GM12878 (cell line): ENCODE data around the gene ATP13A1. TPM values are rescaled to one million over a fixed set of nuclear protein-coding genes. Genes with fewer than 3 reads are reported as not detected.

Experiments
- ATAC-seq: fragments of 200-7000 bp; cut with Tn5 transposase; 3 replicates; pipeline ENCODE4 v1.9.1; 2020; ENCODE audit warnings: mild to moderate bottlenecking, moderate library complexity
- BruUV-seq: library from RNA; stranded (reverse); fragments of 400-500 nt; replicated peaks from 2 replicates; lab custom pipeline; 2021; lab: Mats Ljungman, UMichigan
- CTCF ChIA-PET: fragments of 300-600 bp; sonication (Branson Sonifier 250); formaldehyde crosslinking; extraction: SDS; loops from one replicate; lab custom pipeline; 2021; ENCODE audit warnings: inconsistent platforms; lab: Yijun Ruan, JAX
- POLR2A ChIA-PET: fragments of 350-600 bp; formaldehyde crosslinking; extraction: SDS; loops from one replicate; lab custom pipeline; 2021; ENCODE audit warnings: inconsistent platforms; lab: Charles Lee
- RAD21 ChIA-PET: fragments of 300-600 bp; sonication (Branson Sonifier 250); formaldehyde crosslinking; loops from one replicate; lab custom pipeline; 2023; ENCODE audit warnings: antibody characterized with exemption; ENCODE audit not compliant: unreplicated experiment; lab: Charles Lee
- SMC1A ChIA-PET: fragments of 300-600 bp; sonication (Branson Sonifier 250); formaldehyde crosslinking; loops from one replicate; lab custom pipeline; 2023; ENCODE audit not compliant: unreplicated experiment, uncharacterized antibody; lab: Charles Lee
- DNase-seq: peaks from one replicate; pipeline ENCODE4 v3.0.0-alpha.2; 2011; ENCODE audit warnings: low read depth, low spot score
- FAIRE-seq: peaks from 3 replicates; lab custom pipeline; 2011; peaks lifted over from hg19 to GRCh38; lab: Jason Lieb, UNC
- H2AFZ ChIP-seq: 2 replicates; pipeline ENCODE4 v1.6.0; 2011; ENCODE audit warnings: low read depth, low read length, control low read depth; ENCODE audit not compliant: control insufficient read depth
- H3K27ac ChIP-seq: 2 replicates; pipeline ENCODE4 v1.5.1; 2011; ENCODE audit warnings: control low read depth; ENCODE audit not compliant: control insufficient read depth, insufficient read depth
- H3K27me3 ChIP-seq, 2 experiments: replicated peaks in 1 of 2; 2 replicates each; pipeline versions ENCODE4 v1.6.0 to v1.6.1; 2011; ENCODE audit warnings: low read length in 1 of 2; ENCODE audit not compliant: control insufficient read depth in 2 of 2, insufficient read depth in 2 of 2
- H3K36me3 ChIP-seq, 2 experiments: 2 replicates each; pipeline ENCODE4 v1.5.1; 2011; ENCODE audit warnings: low read length in 1 of 2; ENCODE audit not compliant: control insufficient read depth in 2 of 2, insufficient read depth in 2 of 2
- H3K4me1 ChIP-seq: 2 replicates; pipeline ENCODE4 v1.6.1; 2011; ENCODE audit warnings: mild to moderate bottlenecking, low read length, moderate library complexity, mixed read lengths; ENCODE audit not compliant: control insufficient read depth, insufficient read depth
- H3K4me2 ChIP-seq: 2 replicates; pipeline ENCODE4 v1.6.0; 2011; ENCODE audit warnings: control low read depth; ENCODE audit not compliant: control insufficient read depth, insufficient read depth
- H3K4me3 ChIP-seq: fragments of 200-600 bp; sonication (generic); 2 replicates; pipeline ENCODE4 v1.5.1; 2016
- H3K79me2 ChIP-seq: 2 replicates; pipeline ENCODE4 v1.6.0; 2011; ENCODE audit warnings: low read length; ENCODE audit not compliant: control insufficient read depth, insufficient read depth
- H3K9ac ChIP-seq: 2 replicates; pipeline ENCODE4 v1.8.0; 2011; ENCODE audit warnings: low read length, control low read depth, mixed read lengths; ENCODE audit not compliant: control insufficient read depth, insufficient read depth
- H3K9me3 ChIP-seq: replicated peaks from 3 replicates; pipeline ENCODE4 v1.5.1; 2011; ENCODE audit warnings: mild to moderate bottlenecking, low read length; ENCODE audit not compliant: control insufficient read depth, insufficient read depth
- H4K20me1 ChIP-seq: 2 replicates; pipeline ENCODE4 v1.6.0; 2011; ENCODE audit not compliant: control insufficient read depth, insufficient read depth
- ETV6 ChIP-seq, 2 experiments: fragments of 450-650 bp in 1 of 2; IDR thresholded peaks in 1 of 2; conservative IDR thresholded peaks in 1 of 2; 2 replicates each; pipeline ENCODE4 v1.6.1; 2014; ENCODE audit warnings: antibody characterized with exemption in 1 of 2, borderline replicate concordance in 1 of 2, low read depth in 1 of 2, mild to moderate bottlenecking in 1 of 2, moderate library complexity in 1 of 2
- NFIC ChIP-seq: IDR thresholded peaks from 2 replicates; pipeline ENCODE4 v1.6.1; 2012; ENCODE audit warnings: low read depth, mild to moderate bottlenecking, inconsistent platforms, low read length, moderate library complexity
- WGBS: methylation state at CpG from one replicate; pipeline ENCODE4 v1.1.6; 2016; ENCODE audit warnings: low lambda C conversion rate; ENCODE audit not compliant: insufficient replicate concordance, insufficient coverage; ENCODE audit errors: missing lambda C conversion rate; 5-methylcytosine and 5-hydroxymethylcytosine counted together
- in situ Hi-C: fragments of 300-500 bp; cut with MboI; formaldehyde crosslinking; loops from 9 replicates; pipeline ENCODE4 v1.14.3; 2018; ENCODE audit warnings: mixed read lengths
- intact Hi-C: fragments of 100-400 bp; cut with micrococcal nuclease; formaldehyde crosslinking; loops from one replicate; pipeline ENCODE4 v1.14.2; 2022; ENCODE audit not compliant: unreplicated experiment
- polyA plus RNA-seq, 11 experiments: library from polyadenylated mRNA; depleted of rRNA in 4 of 11; unstranded in 6 of 11; stranded (reverse) in 5 of 11; fragments of >200 nt; fragmentation: Nextera tagmentation in 4 of 11; fragmentation: Illumina TruSeq in 1 of 11; extraction: Ambion mirVana in 4 of 11; extraction: Trizol in 1 of 11; gene quantifications; 1 replicate in 1 of 11; 2 replicates in 10 of 11; pipeline versions ENCODE4 v1.2.1 to v1.2.3, GENCODE V29; 2011 to 2016; ENCODE audit warnings: inconsistent platforms in 2 of 11, missing spikeins in 2 of 11, low read depth in 1 of 11
- total RNA-seq, 4 experiments: library from RNA; depleted of rRNA in 3 of 4; stranded (reverse); fragments of >200 nt in 3 of 4; fragmentation: Illumina TruSeq in 1 of 4; extraction: Trizol in 1 of 4; gene quantifications; 2 replicates each; pipeline versions ENCODE4 v1.2.1 to v1.2.3, GENCODE V29; 2013 to 2021
- TF ChIP-seq, protein P1 (sequence below): IDR thresholded peaks from 2 replicates; pipeline ENCODE4 v1.6.1; 2012; ENCODE audit warnings: low read length, inconsistent platforms
- TF ChIP-seq, protein P2 (sequence below), 3 experiments: IDR thresholded peaks in 2 of 3; conservative IDR thresholded peaks in 1 of 3; 2 replicates each; pipeline ENCODE4 v1.5.1; 2011; ENCODE audit warnings: low read depth in 3 of 3, low read length in 3 of 3, mild to moderate bottlenecking in 3 of 3, control low read depth in 2 of 3, moderate library complexity in 2 of 3, inconsistent platforms in 1 of 3, mixed read lengths in 1 of 3; ENCODE audit not compliant: control insufficient read depth in 2 of 3, insufficient read depth in 1 of 3; ENCODE audit errors: extremely low read depth in 1 of 3

ATP13A1 gene
- total and polyA plus RNA-seq, 10 of the 15 experiments (the other 5 are each of a cell fraction or from before 2014, with no cell fraction given): 0.37 to 91.0 (median 29.8) TPM

DNA sequence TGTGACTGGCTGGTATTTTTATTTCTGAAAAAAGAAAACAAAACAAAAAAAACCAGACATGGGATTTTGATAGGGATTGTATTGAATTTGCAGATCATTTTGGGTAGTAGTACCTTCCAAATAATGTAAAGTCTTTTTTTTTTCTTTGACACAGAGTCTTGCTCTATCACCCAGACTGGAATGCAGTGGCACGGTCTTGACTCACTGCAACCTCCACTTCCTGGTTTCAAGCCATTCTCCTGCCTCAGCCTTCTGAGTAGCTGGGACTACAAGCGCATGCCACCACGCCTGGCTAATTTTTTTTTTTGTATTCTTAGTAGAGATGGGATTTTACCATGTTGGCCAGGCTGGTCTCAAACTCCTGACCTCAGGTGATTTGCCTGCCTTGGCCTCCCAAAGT lies 9.3 kb upstream of the ATP13A1 start (continued):
- TF ChIP-seq, protein P1, sequence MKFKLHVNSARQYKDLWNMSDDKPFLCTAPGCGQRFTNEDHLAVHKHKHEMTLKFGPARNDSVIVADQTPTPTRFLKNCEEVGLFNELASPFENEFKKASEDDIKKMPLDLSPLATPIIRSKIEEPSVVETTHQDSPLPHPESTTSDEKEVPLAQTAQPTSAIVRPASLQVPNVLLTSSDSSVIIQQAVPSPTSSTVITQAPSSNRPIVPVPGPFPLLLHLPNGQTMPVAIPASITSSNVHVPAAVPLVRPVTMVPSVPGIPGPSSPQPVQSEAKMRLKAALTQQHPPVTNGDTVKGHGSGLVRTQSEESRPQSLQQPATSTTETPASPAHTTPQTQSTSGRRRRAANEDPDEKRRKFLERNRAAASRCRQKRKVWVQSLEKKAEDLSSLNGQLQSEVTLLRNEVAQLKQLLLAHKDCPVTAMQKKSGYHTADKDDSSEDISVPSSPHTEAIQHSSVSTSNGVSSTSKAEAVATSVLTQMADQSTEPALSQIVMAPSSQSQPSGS: no peak

DNA sequence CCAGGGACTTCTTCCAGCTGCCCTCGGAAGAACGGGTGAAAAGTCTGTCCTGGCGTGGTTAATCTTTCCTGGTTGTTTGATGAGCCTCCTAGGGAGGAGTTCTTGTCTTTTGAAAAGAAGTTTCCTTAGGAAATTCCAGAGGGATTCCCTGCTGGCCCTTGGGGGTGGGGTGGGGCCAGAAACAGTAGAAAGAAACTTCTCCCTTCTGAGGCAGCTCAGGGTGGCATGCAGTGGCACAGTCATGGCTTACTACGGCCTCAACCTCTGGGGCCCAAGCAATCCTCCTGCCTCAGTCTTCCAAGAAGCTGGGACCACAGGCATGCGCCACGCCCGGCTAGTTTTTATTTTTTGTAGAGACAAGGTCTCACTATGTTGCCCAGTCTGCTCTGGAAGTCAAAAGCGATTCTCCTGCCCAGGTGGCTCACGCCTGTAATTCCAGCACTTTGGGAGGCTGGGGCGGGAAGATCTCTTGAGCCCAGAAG lies 6.6 kb upstream of the ATP13A1 start:
- no peak for DNase-seq
- Histone ChIP-seq H3K36me3 (peaks cover 0 to 23% of the 10 kb centered on the region in 2 experiments; a peak in 2 of 4 replicates), H3K9me3 (peaks cover 16% of the 10 kb centered on the region; the same call in 2 of the 3 replicates), H2AFZ (no peak overlapping the region), H3K4me3 (peak overlapping the region; percentile 91), H3K4me2 (peak overlapping the region; percentile 53), H3K27ac (peak overlapping the region; percentile 98), H3K9ac (peak overlapping the region; percentile 99), H4K20me1 (no peaks in the 10 kb centered on the region), H3K27me3 (no peaks in the 10 kb centered on the region), H3K4me1 (peaks cover 8% of the 10 kb centered on the region), H3K79me2 (peaks cover 30% of the 10 kb centered on the region)
- CTCF ChIA-PET: no interaction called here
- in situ Hi-C loops (no loop called here), intact Hi-C loops (no loop called here)
- SMC1A ChIA-PET: interaction anchor here (0.8 to 1.8 kb wide), 3 partner anchors 106 to 151 kb away, joined by 3 to 9 read pairs (median 3); partner anchors contain the start of gene ZNF506
- 87% methylated on average over 10 of the region's 10 CpGs for WGBS
- RAD21 ChIA-PET: interaction anchor here (0.9 kb wide), 1 partner anchor 286 kb away, joined by 3 read pairs; no protein-coding TSS in a partner anchor
- POLR2A ChIA-PET: interaction anchor here (1.2 kb wide), 1 partner anchor 106 kb away, joined by 3 read pairs; no protein-coding TSS in a partner anchor
- TF ChIP-seq, protein P2, sequence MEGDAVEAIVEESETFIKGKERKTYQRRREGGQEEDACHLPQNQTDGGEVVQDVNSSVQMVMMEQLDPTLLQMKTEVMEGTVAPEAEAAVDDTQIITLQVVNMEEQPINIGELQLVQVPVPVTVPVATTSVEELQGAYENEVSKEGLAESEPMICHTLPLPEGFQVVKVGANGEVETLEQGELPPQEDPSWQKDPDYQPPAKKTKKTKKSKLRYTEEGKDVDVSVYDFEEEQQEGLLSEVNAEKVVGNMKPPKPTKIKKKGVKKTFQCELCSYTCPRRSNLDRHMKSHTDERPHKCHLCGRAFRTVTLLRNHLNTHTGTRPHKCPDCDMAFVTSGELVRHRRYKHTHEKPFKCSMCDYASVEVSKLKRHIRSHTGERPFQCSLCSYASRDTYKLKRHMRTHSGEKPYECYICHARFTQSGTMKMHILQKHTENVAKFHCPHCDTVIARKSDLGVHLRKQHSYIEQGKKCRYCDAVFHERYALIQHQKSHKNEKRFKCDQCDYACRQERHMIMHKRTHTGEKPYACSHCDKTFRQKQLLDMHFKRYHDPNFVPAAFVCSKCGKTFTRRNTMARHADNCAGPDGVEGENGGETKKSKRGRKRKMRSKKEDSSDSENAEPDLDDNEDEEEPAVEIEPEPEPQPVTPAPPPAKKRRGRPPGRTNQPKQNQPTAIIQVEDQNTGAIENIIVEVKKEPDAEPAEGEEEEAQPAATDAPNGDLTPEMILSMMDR (IDR thresholded peaks at IDR 0.05 in 2 of 3, conservative IDR thresholded peaks at IDR 0.05 in 1 of 3; ENCODE audit: control insufficient read depth in 2 of 3, extremely low read depth in 1 of 3, insufficient read depth in 1 of 3, low read depth in 3 of 3, low read length in 3 of 3): no peak
- no peak for TF ChIP-seq NFIC
- no peak for TF ChIP-seq ETV6 (conservative IDR thresholded peaks at IDR 0.05 in 1 of 2, IDR thresholded peaks at IDR 0.05 in 1 of 2; ENCODE audit: borderline replicate concordance in 1 of 2, low read depth in 1 of 2)
- ATAC-seq: no peak
- FAIRE-seq: no peak
- no TSS peak for BruUV-seq
